HepG2 (cell line): ENCODE measurements around the gene CRHR1. TPM values are rescaled to one million over a fixed set of nuclear protein-coding genes. Genes with fewer than 3 reads are reported as not detected.

Experiments
- ATAC-seq: fragments of 200-7000 bp; cut with Tn5 transposase; 3 replicates; pipeline ENCODE4 v1.9.1; 2020; ENCODE audit warnings: mild to moderate bottlenecking, moderate library complexity
- BruUV-seq: library from RNA; stranded (reverse); fragments of 400-500 nt; replicated peaks from 2 replicates; lab custom pipeline; 2021; lab: Mats Ljungman, UMichigan
- CTCF ChIA-PET: fragments of 300-600 bp; formaldehyde crosslinking; extraction: SDS; loops from one replicate; lab custom pipeline; 2021; ENCODE audit warnings: low total read pairs, inconsistent platforms, low intra/inter-chr PET ratio; lab: Yijun Ruan, JAX
- POLR2A ChIA-PET: fragments of 350-600 bp; sonication (Branson Sonifier 250); formaldehyde crosslinking; loops from one replicate; lab custom pipeline; 2020; ENCODE audit warnings: antibody characterized with exemption, inconsistent platforms; lab: Yijun Ruan, JAX
- DNase-seq: peaks from one replicate; pipeline ENCODE4 v3.0.0-alpha.2; 2015; ENCODE audit warnings: low spot score
- FAIRE-seq: peaks from 3 replicates; lab custom pipeline; 2011; peaks lifted over from hg19 to GRCh38; lab: Jason Lieb, UNC
- H2AFZ ChIP-seq: one replicate; pipeline ENCODE4 v1.6.1; 2011; ENCODE audit warnings: low read length, inconsistent platforms
- H3K27ac ChIP-seq: fragments of 300-600 bp; 3 replicates; pipeline ENCODE4 v1.8.0; 2011; ENCODE audit warnings: mixed run types, mild to moderate bottlenecking, mixed read lengths, low read length, inconsistent platforms; ENCODE audit not compliant: insufficient read depth; ENCODE audit errors: extremely low read length
- H3K27me3 ChIP-seq, 2 experiments: fragments of 200-600 bp in 1 of 2; 2 replicates in 1 of 2; 3 replicates in 1 of 2; pipeline versions ENCODE4 v1.6.0 to v1.8.0; 2011; ENCODE audit warnings: low read length in 2 of 2, mild to moderate bottlenecking in 2 of 2, moderate library complexity in 2 of 2, inconsistent platforms in 1 of 2; ENCODE audit not compliant: insufficient read depth in 2 of 2, control insufficient read depth in 1 of 2
- H3K36me3 ChIP-seq, 2 experiments: fragments of 200-600 bp in 1 of 2; replicated peaks in 1 of 2; 2 replicates in 1 of 2; 3 replicates in 1 of 2; pipeline versions ENCODE4 v1.5.1 to v1.8.0; 2011; ENCODE audit warnings: low read length in 2 of 2, inconsistent platforms in 1 of 2; ENCODE audit not compliant: insufficient read depth in 2 of 2, control insufficient read depth in 1 of 2
- H3K4me1 ChIP-seq: 2 replicates; pipeline ENCODE4 v1.5.1; 2012; ENCODE audit warnings: low read length, inconsistent platforms; ENCODE audit not compliant: insufficient read depth
- H3K4me2 ChIP-seq: 2 replicates; pipeline ENCODE4 v1.6.0; 2011; ENCODE audit warnings: low read depth, low read length, inconsistent platforms
- H3K4me3 ChIP-seq, 3 experiments: fragments of 200-600 bp in 1 of 3; sonication (generic), shearing (Covaris generic) in 1 of 3; replicated peaks in 1 of 3; 2 replicates each; pipeline ENCODE4 v1.5.1; 2011 to 2016; ENCODE audit warnings: low read length in 3 of 3, inconsistent platforms in 2 of 3, low read depth in 2 of 3, mild to moderate bottlenecking in 2 of 3, control low read depth in 1 of 3, mixed read lengths in 1 of 3; ENCODE audit not compliant: insufficient read depth in 1 of 3
- H3K79me2 ChIP-seq: one replicate; pipeline ENCODE4 v1.6.1; 2011; ENCODE audit warnings: low read length, inconsistent platforms; ENCODE audit not compliant: insufficient read depth
- H3K9ac ChIP-seq: 2 replicates; pipeline ENCODE4 v1.6.0; 2011; ENCODE audit warnings: mild to moderate bottlenecking, low read depth, low read length, inconsistent platforms; ENCODE audit not compliant: insufficient read depth
- H3K9me3 ChIP-seq: 2 replicates; pipeline ENCODE4 v1.5.1; 2012; ENCODE audit warnings: mild to moderate bottlenecking, low read length
- H4K20me1 ChIP-seq: 2 replicates; pipeline ENCODE4 v1.6.0; 2011; ENCODE audit warnings: inconsistent platforms, mild to moderate bottlenecking, low read length, moderate library complexity; ENCODE audit not compliant: insufficient read depth
- ASH2L ChIP-seq: fragments of 300-600, 200-600 bp; sonication (generic); IDR thresholded peaks from 2 replicates; pipeline ENCODE4 v1.7.0; 2017; ENCODE audit warnings: low read depth, mild to moderate bottlenecking, moderate library complexity, mixed read lengths, low read length; ENCODE audit not compliant: insufficient read length
- CENPBD1 ChIP-seq: sonication (generic); formaldehyde crosslinking; IDR thresholded peaks from 2 replicates; pipeline ENCODE4 v1.8.0; 2022; ENCODE audit warnings: missing genetic modification reagents, low read depth, mild to moderate bottlenecking, borderline replicate concordance
- CENPX ChIP-seq: sonication (generic); formaldehyde crosslinking; IDR thresholded peaks from 2 replicates; pipeline ENCODE4 v1.9.0; 2021; ENCODE audit warnings: mild to moderate bottlenecking, missing genetic modification reagents, moderate library complexity
- MAX ChIP-seq: IDR thresholded peaks from 2 replicates; pipeline ENCODE4 v1.6.1; 2012; ENCODE audit warnings: inconsistent platforms
- NFKB2 ChIP-seq: sonication (generic); formaldehyde crosslinking; IDR thresholded peaks from 2 replicates; pipeline ENCODE4 v1.4.0; 2020; ENCODE audit warnings: missing genetic modification reagents, borderline replicate concordance
- NFKBIZ ChIP-seq: IDR thresholded peaks from 2 replicates; pipeline ENCODE4 v1.6.1; 2018; ENCODE audit warnings: missing genetic modification reagents, missing compliant biosample characterization
- PLSCR1 ChIP-seq: sonication (generic); formaldehyde crosslinking; IDR thresholded peaks from 2 replicates; pipeline ENCODE4 v1.5.0; 2020; ENCODE audit warnings: missing genetic modification reagents, mild to moderate bottlenecking, borderline replicate concordance
- SATB2 ChIP-seq: sonication (generic); formaldehyde crosslinking; IDR thresholded peaks from 2 replicates; pipeline ENCODE4 v1.5.0; 2020; ENCODE audit warnings: missing genetic modification reagents
- SP140L ChIP-seq: sonication (generic); formaldehyde crosslinking; IDR thresholded peaks from 2 replicates; pipeline ENCODE4 v1.4.0; 2020; ENCODE audit warnings: missing genetic modification reagents, borderline replicate concordance
- TAF1 ChIP-seq: sonication (generic); formaldehyde crosslinking; IDR thresholded peaks from 2 replicates; pipeline ENCODE4 v1.4.0; 2020; ENCODE audit warnings: missing genetic modification reagents
- TFDP2 ChIP-seq: sonication (generic); formaldehyde crosslinking; IDR thresholded peaks from 2 replicates; pipeline ENCODE4 v1.4.0; 2020; ENCODE audit warnings: missing genetic modification reagents
- ZNF263 ChIP-seq: sonication (generic); formaldehyde crosslinking; IDR thresholded peaks from 2 replicates; pipeline ENCODE4 v1.4.0; 2020; ENCODE audit warnings: missing genetic modification reagents
- ZNF33B ChIP-seq: sonication (generic); formaldehyde crosslinking; IDR thresholded peaks from 2 replicates; pipeline ENCODE4 v1.5.1; 2020; ENCODE audit warnings: mild to moderate bottlenecking, missing genetic modification reagents
- ZNF367 ChIP-seq: sonication (generic); formaldehyde crosslinking; IDR thresholded peaks from 2 replicates; pipeline ENCODE4 v1.4.0; 2020; ENCODE audit warnings: missing genetic modification reagents, borderline replicate concordance
- ZNF432 ChIP-seq: sonication (generic); formaldehyde crosslinking; IDR thresholded peaks from 2 replicates; pipeline ENCODE4 v1.5.0; 2020; ENCODE audit warnings: missing genetic modification reagents, mild to moderate bottlenecking, borderline replicate concordance
- WGBS: methylation state at CpG from one replicate; pipeline ENCODE4 v1.1.6; 2017; ENCODE audit warnings: low lambda C conversion rate; 5-methylcytosine and 5-hydroxymethylcytosine counted together
- in situ Hi-C: cut with HindIII; loops from 2 replicates; pipeline ENCODE4 v1.10.0; 2017; ENCODE audit warnings: low pct_unique_long_range_greater_than_20kb; ENCODE audit not compliant: extremely low pct_ligation_motif_present
- intact Hi-C: fragments of 100-400 bp; cut with micrococcal nuclease; formaldehyde crosslinking; loops from one replicate; pipeline ENCODE4 v1.10.0; 2022; ENCODE audit not compliant: unreplicated experiment
- polyA plus RNA-seq, 8 experiments: library from polyadenylated mRNA; depleted of rRNA in 3 of 8; stranded (reverse) in 7 of 8; unstranded in 1 of 8; fragments of >200 nt; fragmentation: Illumina TruSeq in 4 of 8; extraction: Trizol in 4 of 8; gene quantifications; 2 replicates each; pipeline versions ENCODE4 v1.2.1 to v1.2.3, GENCODE V29; 2011 to 2016; ENCODE audit warnings: low read depth in 4 of 8, missing spikeins in 1 of 8, mixed read lengths in 1 of 8; ENCODE audit not compliant: insufficient read depth in 1 of 8
- total RNA-seq, 5 experiments: library from RNA; depleted of rRNA; stranded (reverse); fragments of >200 nt; fragmentation: Illumina TruSeq; extraction: Trizol; gene quantifications; 2 replicates each; pipeline ENCODE4 v1.2.3, GENCODE V29; 2016; ENCODE audit warnings: low read depth in 1 of 5

The CRHR1 gene
- total and polyA plus RNA-seq, 2 of the 13 experiments (the other 11 are each of a cell fraction or from before 2014, with no cell fraction given): not detected

GRCh38 chr17:45845376-45846185 is 61.5 kb downstream of the CRHR1 start:
- no peak for TF ChIP-seq PLSCR1 (CRISPR knock-in tag)
- no peak for TF ChIP-seq SP140L (CRISPR knock-in tag)
- 0 out of 2 replicates have a peak, but pooled peaks have one; percentile 36 for TF ChIP-seq NFKB2 (CRISPR knock-in tag)
- FAIRE-seq: no peak
- POLR2A ChIA-PET: no interaction called here
- CTCF ChIA-PET: no interaction called here
- H3K27ac ChIP-seq: no peak overlapping the region
- H4K20me1 ChIP-seq: no peaks in the 10 kb centered on the region
- intact Hi-C loops (no loop called here), in situ Hi-C loops (no loop called here)
- no peak overlapping the region for H2AFZ ChIP-seq
- no peak overlapping the region for H3K9ac ChIP-seq
- H3K27me3 ChIP-seq: peaks cover 17 to 95% of the 10 kb centered on the region in 2 experiments; a peak in 4 of 5 replicates
- H3K4me3 ChIP-seq: no peak overlapping the region
- 23% methylated on average over 25 of the region's 35 CpGs for WGBS
- H3K4me2 ChIP-seq: no peak overlapping the region
- H3K9me3 ChIP-seq: no peaks in the 10 kb centered on the region
- no peaks in the 10 kb centered on the region for H3K36me3 ChIP-seq
- ATAC-seq: no peak
- H3K4me1 ChIP-seq: no peaks in the 10 kb centered on the region
- H3K79me2 ChIP-seq: no peaks in the 10 kb centered on the region
- BruUV-seq: no TSS peak
- DNase-seq: no peak

GRCh38 chr17:45846223-45846622 is 62.1 kb downstream of the CRHR1 start:
- no TSS peak for BruUV-seq
- Histone ChIP-seq H3K4me3 (no peak overlapping the region), H3K9me3 (no peaks in the 10 kb centered on the region), H4K20me1 (no peaks in the 10 kb centered on the region), H3K36me3 (no peaks in the 10 kb centered on the region), H3K27me3 (peaks cover 19 to 97% of the 10 kb centered on the region in 2 experiments; a peak in 4 of 5 replicates), H3K27ac (no peak overlapping the region), H3K4me1 (no peaks in the 10 kb centered on the region), H3K79me2 (no peaks in the 10 kb centered on the region), H3K4me2 (no peak overlapping the region), H2AFZ (no peak overlapping the region), H3K9ac (no peak overlapping the region)
- ATAC-seq: no peak
- intact Hi-C loops: no loop called here
- WGBS: 31% methylated on average over 10 of the region's 10 CpGs
- FAIRE-seq: no peak
- DNase-seq: no peak
- in situ Hi-C loops: no loop called here
- CTCF ChIA-PET: no interaction called here
- POLR2A ChIA-PET: no interaction called here
- TF ChIP-seq ZNF432 (CRISPR knock-in tag) (no peak), ZNF33B (CRISPR knock-in tag) (no peak), TAF1 (CRISPR knock-in tag) (no peak), CENPX (no peak), ASH2L (no peak), CENPBD1 (CRISPR knock-in tag) (no peak), ZNF367 (CRISPR knock-in tag) (no peak), ZNF263 (no peak), NFKBIZ (CRISPR knock-in tag) (no peak), SATB2 (CRISPR knock-in tag) (no peak), MAX (no peak), TFDP2 (CRISPR knock-in tag) (no peak)
